Measurements from ENCODE around the gene RINL. TPM values are rescaled to one million over a fixed set of nuclear protein-coding genes. Genes with fewer than 3 reads are reported as not detected.
A peak's percentile ranks its signal among the peaks of the same experiment; 100 is the strongest.
"Not testable (repeated sequence)": the region's sequence is repeated elsewhere in the genome, so short reads cannot be mapped to it uniquely, and the experiment has no call there.

The RINL gene
- total RNA-seq, 1 donor, result 2.5 TPM

- Histone ChIP-seq H3K27me3 (ENCODE audit: insufficient read depth, low read length) (no peaks in the 10 kb centered on the region), H3K4me1 (ENCODE audit: insufficient read depth, low read length) (no peaks in the 10 kb centered on the region), H3K79me2 (ENCODE audit: insufficient read depth, low read length) (no peaks in the 10 kb centered on the region), H3K4me3 (ENCODE audit: insufficient read depth, low read length) (no peak overlapping the region), H3K9me3 (ENCODE audit: low read depth, low read length) (no peaks in the 10 kb centered on the region), H4K20me1 (ENCODE audit: insufficient read depth, low read length) (no peaks in the 10 kb centered on the region), H3K27ac (ENCODE audit: low read depth, low read length) (no peak overlapping the region), H3K4me2 (ENCODE audit: insufficient read depth, low read length) (no peak overlapping the region), H3K36me3 (ENCODE audit: insufficient read depth, low read length) (peaks cover 7% of the 10 kb centered on the region), H2AFZ (ENCODE audit: low read length) (no peak overlapping the region)
- no peak for TF ChIP-seq CTCF (IDR thresholded peaks at IDR 0.05; ENCODE audit: extremely low read depth, low read depth, low read length)
- DNase-seq (ENCODE audit: insufficient read length, low spot score, missing footprints), result no peak
Measured at GRCh38 chr19:38888876-38889275, 10.8 kb upstream of the RINL start.

GRCh38 chr19:38884691-38885090, 6.6 kb upstream of the RINL start:
- H3K27ac ChIP-seq (ENCODE audit: low read depth, low read length); H3K4me1 ChIP-seq (ENCODE audit: insufficient read depth, low read length); H3K79me2 ChIP-seq (ENCODE audit: insufficient read depth, low read length): not testable (repeated sequence)

GRCh38 chr19:38883286-38883685, 5.2 kb upstream of the RINL start:
- H3K4me3 ChIP-seq (ENCODE audit: insufficient read depth, low read length), result no peak overlapping the region
- no peak for DNase-seq (ENCODE audit: insufficient read length, low spot score, missing footprints)
- TF ChIP-seq CTCF (IDR thresholded peaks at IDR 0.05; ENCODE audit: extremely low read depth, low read depth, low read length), result no peak

More at GRCh38 chr19:38884691-38885090, 6.6 kb upstream of the RINL start:
- H3K4me3 ChIP-seq (ENCODE audit: insufficient read depth, low read length); H3K4me2 ChIP-seq (ENCODE audit: insufficient read depth, low read length); H3K27me3 ChIP-seq (ENCODE audit: insufficient read depth, low read length); H3K9me3 ChIP-seq (ENCODE audit: low read depth, low read length); H4K20me1 ChIP-seq (ENCODE audit: insufficient read depth, low read length); H3K36me3 ChIP-seq (ENCODE audit: insufficient read depth, low read length); DNase-seq (ENCODE audit: insufficient read length, low spot score, missing footprints); H2AFZ ChIP-seq (ENCODE audit: low read length): not testable (repeated sequence)

GRCh38 chr19:38880882-38881609, 3.0 kb upstream of the RINL start:
- Histone ChIP-seq H3K9me3 (ENCODE audit: low read depth, low read length) (no peaks in the 10 kb centered on the region), H3K27me3 (ENCODE audit: insufficient read depth, low read length) (no peaks in the 10 kb centered on the region), H4K20me1 (ENCODE audit: insufficient read depth, low read length) (no peaks in the 10 kb centered on the region), H3K27ac (ENCODE audit: low read depth, low read length) (no peak overlapping the region), H3K36me3 (ENCODE audit: insufficient read depth, low read length) (no peaks in the 10 kb centered on the region), H3K4me1 (ENCODE audit: insufficient read depth, low read length) (no peaks in the 10 kb centered on the region), H2AFZ (ENCODE audit: low read length) (no peak overlapping the region), H3K4me3 (ENCODE audit: insufficient read depth, low read length) (no peak overlapping the region), H3K79me2 (ENCODE audit: insufficient read depth, low read length) (no peaks in the 10 kb centered on the region), H3K4me2 (ENCODE audit: insufficient read depth, low read length) (no peak overlapping the region)
- no peak for TF ChIP-seq CTCF (IDR thresholded peaks at IDR 0.05; ENCODE audit: extremely low read depth, low read depth, low read length)
- peak; percentile 42 for DNase-seq (ENCODE audit: insufficient read length, low spot score, missing footprints)

More at GRCh38 chr19:38883286-38883685, 5.2 kb upstream of the RINL start:
- no peaks in the 10 kb centered on the region for H3K4me1 ChIP-seq (ENCODE audit: insufficient read depth, low read length)
- no peaks in the 10 kb centered on the region for H4K20me1 ChIP-seq (ENCODE audit: insufficient read depth, low read length)
- H3K4me2 ChIP-seq (ENCODE audit: insufficient read depth, low read length), result no peak overlapping the region
- H3K27ac ChIP-seq (ENCODE audit: low read depth, low read length), result no peak overlapping the region
- H3K27me3 ChIP-seq (ENCODE audit: insufficient read depth, low read length), result no peaks in the 10 kb centered on the region
- H3K36me3 ChIP-seq (ENCODE audit: insufficient read depth, low read length), result no peaks in the 10 kb centered on the region
- H2AFZ ChIP-seq (ENCODE audit: low read length), result no peak overlapping the region
- no peaks in the 10 kb centered on the region for H3K79me2 ChIP-seq (ENCODE audit: insufficient read depth, low read length)
- H3K9me3 ChIP-seq (ENCODE audit: low read depth, low read length), result no peaks in the 10 kb centered on the region
